ENCODE data around the gene NCF4. TPM values are rescaled to one million over a fixed set of nuclear protein-coding genes. Genes with fewer than 3 reads are reported as not detected.
A peak's percentile ranks its signal among the peaks of the same experiment; 100 is the strongest.

NCF4 gene
- total RNA-seq, 2 donors from 2014 or later, result not detected

DNA sequence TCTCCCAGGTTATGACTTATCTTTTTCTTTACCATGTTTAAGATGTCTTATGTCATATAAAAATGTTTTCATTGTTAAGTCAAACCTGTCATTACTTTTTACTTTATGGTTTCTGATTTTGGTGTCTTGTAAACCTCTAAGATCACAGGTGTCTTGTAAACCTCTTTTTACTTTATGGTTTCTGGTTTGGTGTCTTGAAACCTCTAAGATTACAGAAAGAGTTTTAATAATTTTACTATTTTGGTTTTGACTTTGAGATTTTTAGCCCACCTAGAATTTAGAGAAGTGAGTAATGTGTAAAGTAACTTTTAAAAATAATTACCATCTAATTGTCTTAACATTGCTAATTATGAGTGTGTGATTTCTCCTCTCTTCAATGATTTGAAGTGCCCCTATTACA, 55.2 kb downstream of the NCF4 start:
- H3K4me3 ChIP-seq (ENCODE audit: low read length), result no peak overlapping the region
- H3K9me3 Mint-ChIP-seq, result no peaks in the 10 kb centered on the region
- H3K36me3 ChIP-seq (ENCODE audit: control insufficient read depth, insufficient read depth, low read length), result no peaks in the 10 kb centered on the region
- H3K36me3 Mint-ChIP-seq (ENCODE audit: low read depth), result no peaks in the 10 kb centered on the region
- H3K27me3 Mint-ChIP-seq (ENCODE audit: insufficient read depth), result peaks cover 31% of the 10 kb centered on the region
- no peak for DNase-seq
- no peak overlapping the region for H3K9ac ChIP-seq (ENCODE audit: extremely low read depth, low read length, poor library complexity, severe bottlenecking)
- no peak overlapping the region for H3K27ac ChIP-seq (ENCODE audit: low read depth, low read length)
- H3K27ac Mint-ChIP-seq, result no peak overlapping the region
- H3K4me3 Mint-ChIP-seq, result no peak overlapping the region
- peaks cover 11% of the 10 kb centered on the region for H3K4me1 Mint-ChIP-seq
- H3K4me1 ChIP-seq (ENCODE audit: control insufficient read depth, insufficient read depth, low read length), result no peaks in the 10 kb centered on the region
- peaks cover 5% of the 10 kb centered on the region for H3K27me3 ChIP-seq (ENCODE audit: control insufficient read depth, insufficient read depth, low read length, poor library complexity, severe bottlenecking)
- TF ChIP-seq, protein P1, sequence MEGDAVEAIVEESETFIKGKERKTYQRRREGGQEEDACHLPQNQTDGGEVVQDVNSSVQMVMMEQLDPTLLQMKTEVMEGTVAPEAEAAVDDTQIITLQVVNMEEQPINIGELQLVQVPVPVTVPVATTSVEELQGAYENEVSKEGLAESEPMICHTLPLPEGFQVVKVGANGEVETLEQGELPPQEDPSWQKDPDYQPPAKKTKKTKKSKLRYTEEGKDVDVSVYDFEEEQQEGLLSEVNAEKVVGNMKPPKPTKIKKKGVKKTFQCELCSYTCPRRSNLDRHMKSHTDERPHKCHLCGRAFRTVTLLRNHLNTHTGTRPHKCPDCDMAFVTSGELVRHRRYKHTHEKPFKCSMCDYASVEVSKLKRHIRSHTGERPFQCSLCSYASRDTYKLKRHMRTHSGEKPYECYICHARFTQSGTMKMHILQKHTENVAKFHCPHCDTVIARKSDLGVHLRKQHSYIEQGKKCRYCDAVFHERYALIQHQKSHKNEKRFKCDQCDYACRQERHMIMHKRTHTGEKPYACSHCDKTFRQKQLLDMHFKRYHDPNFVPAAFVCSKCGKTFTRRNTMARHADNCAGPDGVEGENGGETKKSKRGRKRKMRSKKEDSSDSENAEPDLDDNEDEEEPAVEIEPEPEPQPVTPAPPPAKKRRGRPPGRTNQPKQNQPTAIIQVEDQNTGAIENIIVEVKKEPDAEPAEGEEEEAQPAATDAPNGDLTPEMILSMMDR (conservative IDR thresholded peaks at IDR 0.05), result no peak
- no peaks in the 10 kb centered on the region for H3K9me3 ChIP-seq (ENCODE audit: control insufficient read depth, low read length)

- no peak for DNase-seq
- H3K27me3 Mint-ChIP-seq (ENCODE audit: insufficient read depth), result peaks cover 9% of the 10 kb centered on the region
- H3K4me3 Mint-ChIP-seq, result no peak overlapping the region
- no peaks in the 10 kb centered on the region for H3K9me3 Mint-ChIP-seq
- Histone ChIP-seq H3K9me3 (ENCODE audit: control insufficient read depth, low read length) (no peaks in the 10 kb centered on the region), H3K36me3 (ENCODE audit: control insufficient read depth, insufficient read depth, low read length) (no peaks in the 10 kb centered on the region), H3K9ac (ENCODE audit: extremely low read depth, low read length, poor library complexity, severe bottlenecking) (no peak overlapping the region), H3K27me3 (ENCODE audit: control insufficient read depth, insufficient read depth, low read length, poor library complexity, severe bottlenecking) (no peaks in the 10 kb centered on the region), H3K4me1 (ENCODE audit: control insufficient read depth, insufficient read depth, low read length) (no peaks in the 10 kb centered on the region), H3K4me3 (ENCODE audit: low read length) (no peak overlapping the region), H3K27ac (ENCODE audit: low read depth, low read length) (no peak overlapping the region)
- no peaks in the 10 kb centered on the region for H3K36me3 Mint-ChIP-seq (ENCODE audit: low read depth)
- 75 to 82% methylated on average over 2 to 3 of the region's 3 CpGs for WGBS, 2 experiments (ENCODE audit: insufficient coverage in 1 of 2, insufficient read length in 1 of 2)
- H3K27ac Mint-ChIP-seq, result no peak overlapping the region
- H3K4me1 Mint-ChIP-seq, result no peaks in the 10 kb centered on the region
- TF ChIP-seq, protein P1 (conservative IDR thresholded peaks at IDR 0.05), result peak; percentile 32
Observed at GRCh38 chr22:36918586-36919284, 57.9 kb downstream of the NCF4 start.

- Histone ChIP-seq H3K27me3 (ENCODE audit: control insufficient read depth, insufficient read depth, low read length, poor library complexity, severe bottlenecking) (no peaks in the 10 kb centered on the region), H3K4me3 (ENCODE audit: low read length) (no peak overlapping the region), H3K9me3 (ENCODE audit: control insufficient read depth, low read length) (no peaks in the 10 kb centered on the region), H3K9ac (ENCODE audit: extremely low read depth, low read length, poor library complexity, severe bottlenecking) (no peak overlapping the region), H3K27ac (ENCODE audit: low read depth, low read length) (no peak overlapping the region), H3K36me3 (ENCODE audit: control insufficient read depth, insufficient read depth, low read length) (no peaks in the 10 kb centered on the region), H3K4me1 (ENCODE audit: control insufficient read depth, insufficient read depth, low read length) (no peaks in the 10 kb centered on the region)
- Mint-ChIP-seq H3K27me3 (ENCODE audit: insufficient read depth) (peaks cover 8% of the 10 kb centered on the region), H3K4me3 (no peak overlapping the region), H3K27ac (no peak overlapping the region), H3K36me3 (ENCODE audit: low read depth) (no peaks in the 10 kb centered on the region), H3K4me1 (no peaks in the 10 kb centered on the region), H3K9me3 (no peaks in the 10 kb centered on the region)
- 70 to 82% methylated on average over 7 to 15 of the region's 15 CpGs for WGBS, 2 experiments (ENCODE audit: insufficient coverage in 1 of 2, insufficient read length in 1 of 2)
- TF ChIP-seq, protein P1 (conservative IDR thresholded peaks at IDR 0.05), result no peak
- DNase-seq, result peak; percentile 24
Observed at GRCh38 chr22:36921309-36922104, 60.7 kb downstream of the NCF4 start.

Measured in endodermal cell (in vitro differentiated cells).